ENCODE data around the gene SDHA. TPM values are rescaled to one million over a fixed set of nuclear protein-coding genes. Genes with fewer than 3 reads are reported as not detected.
"Not testable (repeated sequence)": the region's sequence is repeated elsewhere in the genome, so short reads cannot be mapped to it uniquely, and the experiment has no call there.

Gene SDHA
- total RNA-seq, 4 donors from 2014 or later: 86.0 to 150 (median 115) TPM

DNA sequence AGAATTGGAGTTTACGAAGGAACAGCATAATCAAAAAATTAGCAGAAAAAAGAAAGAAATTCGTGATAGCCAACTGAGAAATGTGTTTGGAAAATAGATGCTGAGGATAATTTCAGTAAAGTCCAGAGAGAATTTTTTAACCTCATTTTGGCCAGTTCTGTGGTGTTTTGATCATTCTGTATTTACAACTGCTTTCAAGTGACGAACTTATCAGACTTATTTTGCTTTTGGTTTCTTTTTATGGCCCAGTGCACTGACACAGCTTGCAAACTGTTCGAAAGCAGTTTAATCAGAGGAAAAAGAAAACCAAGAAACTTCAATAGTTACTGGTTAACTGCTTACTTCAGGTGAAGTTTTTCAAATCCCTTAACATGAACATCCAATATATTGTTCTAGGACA, 1.9 kb downstream of the SDHA start:
- peak overlapping the region; percentile 93 to 99 (median 96) for H3K4me3 ChIP-seq
- DNase-seq (ENCODE audit: extremely low spot score): no peak
- H3K27me3 ChIP-seq: no peaks in the 10 kb centered on the region
- no peaks in the 10 kb centered on the region for H3K9me3 ChIP-seq
- TF ChIP-seq, protein P1, sequence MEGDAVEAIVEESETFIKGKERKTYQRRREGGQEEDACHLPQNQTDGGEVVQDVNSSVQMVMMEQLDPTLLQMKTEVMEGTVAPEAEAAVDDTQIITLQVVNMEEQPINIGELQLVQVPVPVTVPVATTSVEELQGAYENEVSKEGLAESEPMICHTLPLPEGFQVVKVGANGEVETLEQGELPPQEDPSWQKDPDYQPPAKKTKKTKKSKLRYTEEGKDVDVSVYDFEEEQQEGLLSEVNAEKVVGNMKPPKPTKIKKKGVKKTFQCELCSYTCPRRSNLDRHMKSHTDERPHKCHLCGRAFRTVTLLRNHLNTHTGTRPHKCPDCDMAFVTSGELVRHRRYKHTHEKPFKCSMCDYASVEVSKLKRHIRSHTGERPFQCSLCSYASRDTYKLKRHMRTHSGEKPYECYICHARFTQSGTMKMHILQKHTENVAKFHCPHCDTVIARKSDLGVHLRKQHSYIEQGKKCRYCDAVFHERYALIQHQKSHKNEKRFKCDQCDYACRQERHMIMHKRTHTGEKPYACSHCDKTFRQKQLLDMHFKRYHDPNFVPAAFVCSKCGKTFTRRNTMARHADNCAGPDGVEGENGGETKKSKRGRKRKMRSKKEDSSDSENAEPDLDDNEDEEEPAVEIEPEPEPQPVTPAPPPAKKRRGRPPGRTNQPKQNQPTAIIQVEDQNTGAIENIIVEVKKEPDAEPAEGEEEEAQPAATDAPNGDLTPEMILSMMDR (IDR thresholded peaks at IDR 0.05): no peak
- TF ChIP-seq EP300 (IDR thresholded peaks at IDR 0.05): no peak
- TF ChIP-seq POLR2A (IDR thresholded peaks at IDR 0.05; ENCODE audit: low read depth): no peak
- no peak for TF ChIP-seq POLR2AphosphoS5 (IDR thresholded peaks at IDR 0.05)
- peaks cover 12 to 18% (median 12%) of the 10 kb centered on the region in 4 donors for H3K36me3 ChIP-seq
- WGBS: 32% methylated on average over 4 of the region's 4 CpGs
- intact Hi-C loops (cut with DNase I): no loop called here
- H3K27ac ChIP-seq (replicated peaks in 1 of 4): peak overlapping the region; percentile 46 to 94 (median 92)
- H3K4me1 ChIP-seq: peaks cover 40 to 65% (median 59%) of the 10 kb centered on the region in 4 donors

GRCh38 chr5:222951-223715, 5.0 kb downstream of the SDHA start:
- H3K27me3 ChIP-seq; H3K9me3 ChIP-seq; intact Hi-C loops (cut with DNase I); H3K27ac ChIP-seq (replicated peaks in 1 of 4); H3K4me3 ChIP-seq; DNase-seq (ENCODE audit: extremely low spot score): not testable (repeated sequence)
- H3K4me1 ChIP-seq: peaks cover 36 to 49% (median 42%) of the 10 kb centered on the region in 4 donors
- 48% methylated on average over 6 of the region's 6 CpGs for WGBS
- peaks cover 38 to 46% (median 44%) of the 10 kb centered on the region in 4 donors for H3K36me3 ChIP-seq

- no peak for TF ChIP-seq POLR2AphosphoS5 (IDR thresholded peaks at IDR 0.05)
- no peak for TF ChIP-seq EP300 (IDR thresholded peaks at IDR 0.05)
- TF ChIP-seq, protein P1 (IDR thresholded peaks at IDR 0.05): no peak
- TF ChIP-seq POLR2A (IDR thresholded peaks at IDR 0.05; ENCODE audit: low read depth): no peak
- peaks cover 45 to 52% (median 50%) of the 10 kb centered on the region in 4 donors for H3K36me3 ChIP-seq
- H3K4me3 ChIP-seq: no peak overlapping the region
- no peaks in the 10 kb centered on the region for H3K27me3 ChIP-seq
- H3K9me3 ChIP-seq: no peaks in the 10 kb centered on the region
- intact Hi-C loops (cut with DNase I): no loop called here
- H3K27ac ChIP-seq (replicated peaks in 1 of 4): no peak overlapping the region
- no peak for DNase-seq (ENCODE audit: extremely low spot score)
- peaks cover 36 to 49% (median 42%) of the 10 kb centered on the region in 4 donors for H3K4me1 ChIP-seq
- 75% methylated on average over 6 of the region's 6 CpGs for whole genome bisulfite sequencing
Observed at GRCh38 chr5:223791-224190, 5.7 kb downstream of the SDHA start.

DNA sequence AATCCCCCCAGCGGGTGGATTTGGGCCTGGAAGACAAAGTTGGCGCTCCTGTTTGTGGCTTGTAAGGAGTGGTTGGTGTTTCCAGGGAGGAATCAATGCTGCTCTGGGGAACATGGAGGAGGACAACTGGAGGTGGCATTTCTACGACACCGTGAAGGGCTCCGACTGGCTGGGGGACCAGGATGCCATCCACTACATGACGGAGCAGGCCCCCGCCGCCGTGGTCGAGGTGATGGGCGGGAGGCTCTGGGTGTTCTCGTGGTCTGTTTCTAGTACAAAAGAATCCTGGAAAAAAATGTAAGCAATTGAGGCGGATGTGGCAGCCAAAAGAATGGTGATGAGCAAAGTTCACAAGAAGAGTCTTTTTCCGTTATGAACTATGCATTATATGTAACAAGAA, 7.2 kb downstream of the SDHA start:
- intact Hi-C loops (cut with DNase I): no loop called here
- H3K36me3 ChIP-seq: peaks cover 55 to 68% (median 66%) of the 10 kb centered on the region in 4 donors
- H3K4me3 ChIP-seq: no peak overlapping the region
- H3K4me1 ChIP-seq: peaks cover 28 to 36% (median 29%) of the 10 kb centered on the region in 4 donors
- no peak for DNase-seq (ENCODE audit: extremely low spot score)
- no peak for TF ChIP-seq POLR2AphosphoS5 (IDR thresholded peaks at IDR 0.05)
- TF ChIP-seq EP300 (IDR thresholded peaks at IDR 0.05): no peak
- TF ChIP-seq POLR2A (IDR thresholded peaks at IDR 0.05; ENCODE audit: low read depth): no peak
- TF ChIP-seq, protein P1 (IDR thresholded peaks at IDR 0.05): no peak
- no peaks in the 10 kb centered on the region for H3K9me3 ChIP-seq
- 87% methylated on average over 14 of the region's 14 CpGs for WGBS
- no peak overlapping the region for H3K27ac ChIP-seq (replicated peaks in 1 of 4)
- H3K27me3 ChIP-seq: no peaks in the 10 kb centered on the region

DNA sequence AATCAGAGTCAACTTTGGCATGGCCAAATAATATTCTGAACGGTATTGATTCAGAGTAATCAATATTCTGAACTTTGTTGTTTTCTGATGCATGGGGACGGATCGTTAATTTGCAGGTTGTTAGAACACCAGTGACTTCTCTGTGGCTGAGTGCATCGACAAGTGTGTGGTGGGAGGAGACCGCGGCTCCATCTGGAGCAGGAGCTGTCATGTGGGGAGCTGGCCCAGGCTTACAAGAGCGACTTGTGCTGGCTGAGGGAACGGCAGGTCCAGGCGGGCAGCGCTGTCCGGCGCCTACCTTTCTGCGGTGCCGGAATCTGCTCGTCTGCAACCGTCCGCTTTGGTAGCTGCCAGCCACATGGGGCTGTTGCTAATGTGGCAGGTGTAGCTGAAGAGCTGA, 9.3 kb downstream of the SDHA start:
- H3K27me3 ChIP-seq; intact Hi-C loops (cut with DNase I); H3K9me3 ChIP-seq; DNase-seq (ENCODE audit: extremely low spot score); H3K4me3 ChIP-seq; H3K27ac ChIP-seq (replicated peaks in 1 of 4): not testable (repeated sequence)
- H3K4me1 ChIP-seq: peaks cover 10 to 15% (median 13%) of the 10 kb centered on the region in 4 donors
- H3K36me3 ChIP-seq: peaks cover 72 to 88% (median 86%) of the 10 kb centered on the region in 4 donors
- 95% methylated on average over 17 of the region's 17 CpGs for WGBS

Data from esophagus muscularis mucosa (tissue), 4 donors.